ENCODE measurements around the gene CCDC91.
"Not testable (repeated sequence)": the region's sequence is repeated elsewhere in the genome, so short reads cannot be mapped to it uniquely, and the experiment has no call there.

CCDC91 gene

DNA sequence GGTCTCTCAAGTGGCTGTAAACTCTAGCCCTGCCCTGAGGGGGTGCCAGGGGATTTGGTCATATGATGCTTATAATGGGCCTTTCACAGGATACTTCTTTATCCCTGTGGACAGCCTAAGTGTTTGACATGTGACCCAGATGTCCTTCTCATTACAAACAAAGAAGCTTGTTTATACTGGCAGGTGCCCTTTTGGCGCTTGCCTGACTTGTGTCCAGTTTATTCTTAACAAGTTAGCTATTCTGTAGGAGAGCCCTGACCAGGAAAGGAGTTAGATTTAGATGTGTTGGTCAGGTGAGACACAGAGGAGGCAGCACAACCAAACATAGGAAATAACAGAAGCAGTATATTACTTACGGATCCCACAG, 51.9 kb downstream of the CCDC91 start:
- in situ Hi-C loops (cut with HindIII; ENCODE audit: low pct_unique_long_range_greater_than_20kb, low sequenced_read_pairs), result no loop called here
- no peak for DNase-seq (ENCODE audit: low read depth in 1 of 2, low spot score in 1 of 2)
- TF ChIP-seq JUND (IDR thresholded peaks at IDR 0.05; ENCODE audit: low read depth), result no peak

DNA sequence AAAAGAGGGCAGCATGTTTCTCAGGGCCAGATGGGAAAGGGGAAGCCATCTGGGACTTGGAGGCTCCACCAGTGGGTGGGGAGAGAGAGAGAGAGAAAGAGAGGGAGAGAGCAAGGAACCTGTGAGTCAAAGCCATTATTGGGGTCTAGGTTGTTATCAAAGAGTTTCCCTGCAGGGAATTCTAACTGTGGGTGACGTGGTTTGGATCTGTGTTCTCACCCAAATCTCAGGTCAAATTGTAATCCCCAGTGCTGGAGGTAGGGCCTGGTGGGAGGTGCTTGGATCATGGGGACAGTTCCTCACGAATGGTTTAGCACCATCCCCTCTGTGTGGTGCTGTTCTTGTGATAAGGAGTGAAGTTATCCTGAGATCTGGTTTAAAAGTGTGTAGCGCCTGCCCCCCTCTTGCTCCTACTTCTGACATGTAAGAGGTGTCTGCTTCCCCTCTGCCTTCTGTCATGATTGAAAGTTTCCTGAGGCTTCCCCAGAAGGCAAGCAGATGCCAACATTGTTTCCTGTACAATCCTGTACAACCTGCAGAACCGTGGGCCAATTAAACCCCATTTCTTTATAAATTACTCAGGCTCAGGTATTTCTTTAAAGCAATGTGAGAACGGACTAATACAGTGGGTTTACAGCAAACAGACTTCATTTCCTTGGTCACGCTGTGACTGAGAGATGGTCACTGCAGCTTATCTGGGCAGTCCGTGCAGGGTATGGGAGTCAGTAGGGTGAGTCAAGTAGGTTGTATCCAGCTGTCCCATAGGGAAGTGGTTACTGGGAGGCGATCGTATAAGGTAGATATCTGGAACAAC, 52.4 kb downstream of the CCDC91 start:
- no peak for TF ChIP-seq JUND (IDR thresholded peaks at IDR 0.05; ENCODE audit: low read depth)
- in situ Hi-C loops (cut with HindIII; ENCODE audit: low pct_unique_long_range_greater_than_20kb, low sequenced_read_pairs), result no loop called here
- no peak for DNase-seq (ENCODE audit: low read depth in 1 of 2, low spot score in 1 of 2)

DNA sequence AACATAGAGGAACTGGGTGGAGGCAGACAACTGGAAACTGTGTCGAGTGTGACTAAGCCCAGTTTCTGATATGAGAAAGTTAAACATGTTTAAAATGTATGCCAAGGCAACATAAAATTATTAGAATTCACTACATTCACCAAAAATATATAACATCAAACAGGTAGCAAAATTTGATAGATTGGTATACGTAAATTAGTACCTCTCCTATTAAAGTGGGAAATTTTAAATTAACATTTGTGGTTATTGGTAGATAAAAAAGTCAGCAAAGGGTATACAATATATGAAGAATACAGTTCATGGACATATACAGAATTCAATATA, 53.0 kb downstream of the CCDC91 start:
- in situ Hi-C loops (cut with HindIII; ENCODE audit: low pct_unique_long_range_greater_than_20kb, low sequenced_read_pairs), result no loop called here
- no peak for TF ChIP-seq JUND (IDR thresholded peaks at IDR 0.05; ENCODE audit: low read depth)
- DNase-seq (ENCODE audit: low read depth in 1 of 2, low spot score in 1 of 2), result no peak

GRCh38 chr12:28247806-28248205, 57.5 kb downstream of the CCDC91 start:
- in situ Hi-C loops (cut with HindIII; ENCODE audit: low pct_unique_long_range_greater_than_20kb, low sequenced_read_pairs), result no loop called here
- TF ChIP-seq JUND (IDR thresholded peaks at IDR 0.05; ENCODE audit: low read depth), result no peak
- no peak for DNase-seq (ENCODE audit: low read depth in 1 of 2, low spot score in 1 of 2)

DNA sequence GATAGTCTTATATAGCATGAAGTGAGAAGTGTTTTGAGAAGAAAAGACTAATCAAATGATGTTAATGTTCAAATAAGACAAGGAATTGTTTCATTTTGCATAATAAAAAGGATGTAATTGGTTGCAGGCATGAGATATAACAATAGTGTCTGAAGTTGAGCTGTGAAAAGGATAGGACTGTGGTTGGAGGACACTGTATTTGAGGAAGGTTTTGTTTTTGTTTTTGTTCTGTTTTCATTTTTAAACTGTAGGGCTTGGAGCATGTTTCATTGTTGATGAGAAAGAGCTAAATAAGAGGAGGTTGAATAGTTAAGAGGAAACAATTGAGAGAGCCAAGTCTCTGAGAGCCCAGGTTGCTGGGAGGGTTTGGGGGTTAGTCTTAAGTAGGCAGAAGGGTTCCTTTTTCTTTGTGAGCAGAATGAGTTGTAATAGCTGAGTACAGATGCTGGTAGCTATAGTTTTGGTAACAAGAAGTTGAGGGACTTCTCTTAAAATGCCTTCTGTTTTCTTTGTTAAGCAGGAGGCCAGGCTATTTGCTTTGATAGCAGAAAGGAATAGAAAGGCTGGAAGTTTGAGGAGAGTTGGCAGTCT, 58.4 kb downstream of the CCDC91 start:
- in situ Hi-C loops (cut with HindIII; ENCODE audit: low pct_unique_long_range_greater_than_20kb, low sequenced_read_pairs), result no loop called here
- no peak for DNase-seq (ENCODE audit: low read depth in 1 of 2, low spot score in 1 of 2)
- no peak for TF ChIP-seq JUND (IDR thresholded peaks at IDR 0.05; ENCODE audit: low read depth)

- DNase-seq (ENCODE audit: low read depth in 1 of 2, low spot score in 1 of 2), result no peak
- TF ChIP-seq JUND (IDR thresholded peaks at IDR 0.05; ENCODE audit: low read depth), result no peak
- in situ Hi-C loops (cut with HindIII; ENCODE audit: low pct_unique_long_range_greater_than_20kb, low sequenced_read_pairs), result no loop called here
These were observed 62.9 kb downstream of the CCDC91 start for GRCh38 chr12:28253161-28253641.

DNA sequence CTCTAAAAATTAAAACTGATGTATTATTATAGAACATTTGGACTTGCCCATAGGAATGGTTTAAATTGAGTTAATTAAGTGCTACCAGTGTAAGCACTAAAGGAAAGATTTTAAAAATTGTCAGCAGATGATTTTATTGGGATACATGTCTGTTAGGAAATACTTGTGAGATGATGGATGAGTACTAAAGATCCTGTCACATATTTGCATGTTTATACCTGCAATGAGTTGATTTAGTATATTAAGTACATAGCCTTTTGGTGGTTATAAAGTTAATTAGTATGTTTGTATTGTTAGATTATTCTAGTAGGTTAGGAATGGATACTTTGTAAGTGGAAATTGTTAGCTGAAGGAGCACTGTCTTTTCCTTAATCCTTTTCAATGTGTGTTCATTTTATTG, 67.2 kb downstream of the CCDC91 start:
- no peak for TF ChIP-seq JUND (IDR thresholded peaks at IDR 0.05; ENCODE audit: low read depth)
- DNase-seq (ENCODE audit: low read depth in 1 of 2, low spot score in 1 of 2), result no peak
- in situ Hi-C loops (cut with HindIII; ENCODE audit: low pct_unique_long_range_greater_than_20kb, low sequenced_read_pairs), result no loop called here

- no peak for DNase-seq (ENCODE audit: low read depth in 1 of 2, low spot score in 1 of 2)
- no peak for TF ChIP-seq JUND (IDR thresholded peaks at IDR 0.05; ENCODE audit: low read depth)
- in situ Hi-C loops (cut with HindIII; ENCODE audit: low pct_unique_long_range_greater_than_20kb, low sequenced_read_pairs), result no loop called here
These were observed 68.7 kb downstream of the CCDC91 start for GRCh38 chr12:28258998-28259397.

- no peak for DNase-seq (ENCODE audit: low read depth in 1 of 2, low spot score in 1 of 2)
- no peak for TF ChIP-seq JUND (IDR thresholded peaks at IDR 0.05; ENCODE audit: low read depth)
- in situ Hi-C loops (cut with HindIII; ENCODE audit: low pct_unique_long_range_greater_than_20kb, low sequenced_read_pairs), result no loop called here
These were observed 75.3 kb downstream of the CCDC91 start for GRCh38 chr12:28265435-28266042.

- DNase-seq (ENCODE audit: low read depth in 1 of 2, low spot score in 1 of 2); in situ Hi-C loops (cut with HindIII; ENCODE audit: low pct_unique_long_range_greater_than_20kb, low sequenced_read_pairs): not testable (repeated sequence)
These were observed 77.8 kb downstream of the CCDC91 start for GRCh38 chr12:28267920-28268607.

- no peak for TF ChIP-seq JUND (IDR thresholded peaks at IDR 0.05; ENCODE audit: low read depth)
- in situ Hi-C loops (cut with HindIII; ENCODE audit: low pct_unique_long_range_greater_than_20kb, low sequenced_read_pairs), result no loop called here
These were observed 78.5 kb downstream of the CCDC91 start for GRCh38 chr12:28268608-28269229.

GRCh38 chr12:28269851-28270250, 79.6 kb downstream of the CCDC91 start:
- no peak for TF ChIP-seq JUND (IDR thresholded peaks at IDR 0.05; ENCODE audit: low read depth)
- in situ Hi-C loops (cut with HindIII; ENCODE audit: low pct_unique_long_range_greater_than_20kb, low sequenced_read_pairs), result no loop called here
- no peak for DNase-seq (ENCODE audit: low read depth in 1 of 2, low spot score in 1 of 2)

More at GRCh38 chr12:28268608-28269229, 78.5 kb downstream of the CCDC91 start:
- DNase-seq (ENCODE audit: low read depth in 1 of 2, low spot score in 1 of 2), result no peak
